ENCODE results near the gene NISCH.

Gene NISCH

GRCh38 chr3:52455283-52456168, at the start of gene NISCH:
Gene NISCH, plus strand, starts transcription at chr3:52455604. Its CDS starts 38 bp downstream, at chr3:52455642.
- peak; percentile 17 for DNase-seq

- no peak for DNase-seq
These were observed 49.2 kb upstream of the NISCH start for GRCh38 chr3:52406231-52406661.

GRCh38 chr3:52406791-52407510, 48.5 kb upstream of the NISCH start:
- no peak for DNase-seq

GRCh38 chr3:52407779-52408178, 47.6 kb upstream of the NISCH start:
- DNase-seq: no peak

GRCh38 chr3:52408466-52408865, 46.9 kb upstream of the NISCH start:
- DNase-seq: no peak

GRCh38 chr3:52415800-52416199, 39.6 kb upstream of the NISCH start:
- no peak for DNase-seq

GRCh38 chr3:52420388-52420787, 35.0 kb upstream of the NISCH start:
- DNase-seq: no peak

- no peak for DNase-seq
These were observed 32.7 kb upstream of the NISCH start for GRCh38 chr3:52422669-52423068.

- DNase-seq: no peak
These were observed 32.2 kb upstream of the NISCH start for GRCh38 chr3:52423173-52423572.

- peak; percentile 55 for DNase-seq
These were observed 27.0 kb upstream of the NISCH start for GRCh38 chr3:52428151-52429005.

GRCh38 chr3:52429031-52429430, 26.4 kb upstream of the NISCH start:
- DNase-seq: no peak

GRCh38 chr3:52429779-52430415, 25.5 kb upstream of the NISCH start:
- no peak for DNase-seq

GRCh38 chr3:52430416-52430810, 25.0 kb upstream of the NISCH start:
- DNase-seq: no peak

- no peak for DNase-seq
These were observed 23.8 kb upstream of the NISCH start for GRCh38 chr3:52431459-52432223.

GRCh38 chr3:52432225-52432624, 23.2 kb upstream of the NISCH start:
- DNase-seq: no peak

- DNase-seq: no peak
These were observed 22.7 kb upstream of the NISCH start for GRCh38 chr3:52432691-52433141.

GRCh38 chr3:52433328-52433995, 21.9 kb upstream of the NISCH start:
- DNase-seq: no peak

- no peak for DNase-seq
These were observed 21.4 kb upstream of the NISCH start for GRCh38 chr3:52433996-52434479.

- DNase-seq: no peak
These were observed 20.8 kb upstream of the NISCH start for GRCh38 chr3:52434491-52435115.

Measured in NCI-H524 treated with DMSO at 0.1 percent for 48 hours (cell line).